Measurements from ENCODE around the gene ASIC2.

The ASIC2 gene

DNA sequence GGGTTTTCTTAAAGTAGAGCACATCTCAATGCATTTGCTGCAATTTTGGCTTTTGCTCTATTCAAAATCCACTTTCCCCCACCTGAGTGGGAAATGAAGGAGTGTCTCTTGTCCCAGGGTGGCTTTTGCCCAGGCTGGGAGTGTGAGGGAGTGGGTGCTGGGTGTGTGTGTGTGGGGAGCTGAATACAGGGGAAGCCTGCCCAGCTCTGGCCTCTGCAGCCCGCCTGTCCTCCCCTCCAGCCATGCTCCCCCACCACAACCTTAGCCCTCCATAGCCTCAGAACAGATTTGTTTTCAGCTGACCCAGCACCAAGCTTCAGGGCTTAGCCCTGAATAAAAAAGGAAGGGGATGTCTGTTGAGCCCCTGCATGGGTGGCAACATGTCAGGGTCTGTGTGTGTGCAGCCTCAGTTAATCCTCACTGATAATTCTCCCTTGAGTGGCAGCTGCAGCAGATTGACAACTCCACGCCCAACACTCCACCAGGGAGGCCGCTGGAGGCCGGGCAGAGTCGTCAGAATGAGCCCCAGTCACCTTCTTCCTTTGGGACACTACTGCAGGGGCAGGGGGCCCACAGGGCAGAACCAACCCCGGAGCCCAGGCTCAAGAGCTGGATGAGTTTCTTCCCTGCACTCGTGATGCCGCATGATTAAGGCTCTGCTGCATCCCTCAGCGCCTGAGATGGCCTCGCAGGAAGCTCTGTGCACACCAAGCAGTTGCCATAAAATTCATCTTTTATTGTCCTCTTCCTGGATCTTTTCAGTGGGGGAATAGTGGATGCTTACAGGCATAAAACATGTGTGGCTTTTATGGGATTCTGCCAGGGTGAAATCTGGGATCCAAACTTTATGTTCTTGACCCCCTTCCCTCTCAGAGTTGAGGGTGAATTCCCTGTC lies 246.5 kb downstream of the ASIC2 start:
- no peaks in the 10 kb centered on the region for H3K27me3 ChIP-seq (ENCODE audit: low read length)
- H3K36me3 ChIP-seq (ENCODE audit: low read length): no peaks in the 10 kb centered on the region
- H3K4me2 ChIP-seq (ENCODE audit: low read depth, low read length, poor library complexity, severe bottlenecking): no peak overlapping the region
- H2AFZ ChIP-seq (ENCODE audit: low read depth, low read length, severe bottlenecking): no peak overlapping the region
- no peak overlapping the region for H3K27ac ChIP-seq (ENCODE audit: low read depth, low read length)
- no peak overlapping the region for H3K9ac ChIP-seq (ENCODE audit: low read length)
- TF ChIP-seq EZH2phosphoT487 (conservative IDR thresholded peaks at IDR 0.05; ENCODE audit: low read length) (no peak), CTCF (IDR thresholded peaks at IDR 0.05; ENCODE audit: insufficient read depth, low read length, poor library complexity, severe bottlenecking) (no peak)
- no peaks in the 10 kb centered on the region for H3F3A ChIP-seq (ENCODE audit: insufficient read depth)
- no peak overlapping the region for H3K4me3 ChIP-seq (ENCODE audit: insufficient read depth, low read length, poor library complexity, severe bottlenecking)
- no peaks in the 10 kb centered on the region for H4K20me1 ChIP-seq (ENCODE audit: low read depth, low read length)
- H3K9me2 ChIP-seq (replicated peaks; ENCODE audit: insufficient read depth, low read length): no peaks in the 10 kb centered on the region
- H3K9me3 ChIP-seq (ENCODE audit: insufficient read depth, low read length): no peaks in the 10 kb centered on the region
- no peaks in the 10 kb centered on the region for H3K79me2 ChIP-seq (ENCODE audit: insufficient read depth, low read length)

DNA sequence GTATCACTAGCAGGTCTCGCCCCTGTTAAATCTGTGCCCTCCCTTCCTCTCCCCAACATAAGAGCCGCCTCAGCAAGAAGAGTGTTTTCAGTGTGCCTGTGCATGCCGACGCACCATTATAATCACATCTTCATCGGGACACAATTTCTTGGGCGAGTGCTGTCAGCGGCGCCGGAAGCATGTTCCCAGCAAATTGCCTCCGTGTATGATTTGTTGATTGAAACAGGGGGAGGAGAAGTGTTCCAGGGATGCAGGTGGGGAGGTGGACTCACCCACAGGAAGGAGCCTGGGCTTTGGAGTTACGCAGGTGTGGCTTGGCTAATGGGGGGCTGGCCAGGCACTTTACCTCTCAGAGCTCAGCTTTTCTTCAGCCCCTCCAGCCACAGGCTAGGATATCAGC lies 247.9 kb downstream of the ASIC2 start:
- Histone ChIP-seq H3K9ac (ENCODE audit: low read length) (no peak overlapping the region), H3K4me2 (ENCODE audit: low read depth, low read length, poor library complexity, severe bottlenecking) (no peak overlapping the region), H2AFZ (ENCODE audit: low read depth, low read length, severe bottlenecking) (no peak overlapping the region), H3K36me3 (ENCODE audit: low read length) (no peaks in the 10 kb centered on the region), H3K9me2 (replicated peaks; ENCODE audit: insufficient read depth, low read length) (no peaks in the 10 kb centered on the region), H3K27me3 (ENCODE audit: low read length) (no peaks in the 10 kb centered on the region), H3K79me2 (ENCODE audit: insufficient read depth, low read length) (no peaks in the 10 kb centered on the region), H4K20me1 (ENCODE audit: low read depth, low read length) (no peaks in the 10 kb centered on the region), H3F3A (ENCODE audit: insufficient read depth) (no peaks in the 10 kb centered on the region), H3K9me3 (ENCODE audit: insufficient read depth, low read length) (no peaks in the 10 kb centered on the region), H3K27ac (ENCODE audit: low read depth, low read length) (no peak overlapping the region), H3K4me3 (ENCODE audit: insufficient read depth, low read length, poor library complexity, severe bottlenecking) (no peak overlapping the region)
- no peak for TF ChIP-seq EZH2phosphoT487 (conservative IDR thresholded peaks at IDR 0.05; ENCODE audit: low read length)
- TF ChIP-seq CTCF (IDR thresholded peaks at IDR 0.05; ENCODE audit: insufficient read depth, low read length, poor library complexity, severe bottlenecking): no peak

- Histone ChIP-seq H2AFZ (ENCODE audit: low read depth, low read length, severe bottlenecking) (no peak overlapping the region), H3K27ac (ENCODE audit: low read depth, low read length) (no peak overlapping the region), H3K9me2 (replicated peaks; ENCODE audit: insufficient read depth, low read length) (no peaks in the 10 kb centered on the region), H3K4me3 (ENCODE audit: insufficient read depth, low read length, poor library complexity, severe bottlenecking) (no peak overlapping the region), H3F3A (ENCODE audit: insufficient read depth) (no peaks in the 10 kb centered on the region), H3K36me3 (ENCODE audit: low read length) (no peaks in the 10 kb centered on the region), H3K4me2 (ENCODE audit: low read depth, low read length, poor library complexity, severe bottlenecking) (no peak overlapping the region), H3K9ac (ENCODE audit: low read length) (no peak overlapping the region), H4K20me1 (ENCODE audit: low read depth, low read length) (no peaks in the 10 kb centered on the region), H3K27me3 (ENCODE audit: low read length) (no peaks in the 10 kb centered on the region), H3K9me3 (ENCODE audit: insufficient read depth, low read length) (no peaks in the 10 kb centered on the region), H3K79me2 (ENCODE audit: insufficient read depth, low read length) (no peaks in the 10 kb centered on the region)
- TF ChIP-seq EZH2phosphoT487 (conservative IDR thresholded peaks at IDR 0.05; ENCODE audit: low read length) (no peak), CTCF (IDR thresholded peaks at IDR 0.05; ENCODE audit: insufficient read depth, low read length, poor library complexity, severe bottlenecking) (no peak)
Observed at GRCh38 chr17:33044771-33045170, 248.3 kb downstream of the ASIC2 start.

Measured in SU-DHL-6 (cell line).